HEK293 (cell line): ENCODE results near the gene LRP8.
A peak's percentile ranks its signal among the peaks of the same experiment; 100 is the strongest.

Source experiments
- BCL11B ChIP-seq: fragments of 450-650 bp; formaldehyde crosslinking; IDR thresholded peaks from 2 replicates; pipeline ENCODE4 v1.5.1; 2016; ENCODE audit warnings: low read depth, missing biosample characterization, missing genetic modification characterization
- EGR2 ChIP-seq: fragments of 450-650 bp; formaldehyde crosslinking; IDR thresholded peaks from 2 replicates; pipeline ENCODE4 v1.5.1; 2016; ENCODE audit warnings: low read depth, missing biosample characterization, missing genetic modification characterization
- GLIS2 ChIP-seq: fragments of 450-650 bp; formaldehyde crosslinking; IDR thresholded peaks from 2 replicates; pipeline ENCODE4 v1.5.1; 2016; ENCODE audit warnings: missing biosample characterization, missing genetic modification characterization
- KLF16 ChIP-seq: fragments of 450-650 bp; formaldehyde crosslinking; IDR thresholded peaks from 2 replicates; pipeline ENCODE4 v1.5.1; 2017; ENCODE audit warnings: missing biosample characterization, missing genetic modification characterization
- KLF7 ChIP-seq: fragments of 450-650 bp; formaldehyde crosslinking; IDR thresholded peaks from 2 replicates; pipeline ENCODE4 v1.5.1; 2016; ENCODE audit warnings: missing biosample characterization, missing genetic modification characterization, borderline replicate concordance
- KLF8 ChIP-seq: fragments of 450-650 bp; formaldehyde crosslinking; IDR thresholded peaks from 2 replicates; pipeline ENCODE4 v1.5.1; 2016; ENCODE audit warnings: missing biosample characterization, missing genetic modification characterization
- KLF9 ChIP-seq: fragments of 450-650 bp; formaldehyde crosslinking; IDR thresholded peaks from 2 replicates; pipeline ENCODE4 v1.5.1; 2016; ENCODE audit warnings: missing biosample characterization, missing genetic modification characterization, low read depth
- MYNN ChIP-seq: fragments of 450-650 bp; formaldehyde crosslinking; IDR thresholded peaks from 2 replicates; pipeline ENCODE4 v1.5.1; 2016; ENCODE audit warnings: missing biosample characterization, missing genetic modification characterization, borderline replicate concordance
- MZF1 ChIP-seq: fragments of 450-650 bp; formaldehyde crosslinking; IDR thresholded peaks from 2 replicates; pipeline ENCODE4 v1.5.1; 2017; ENCODE audit warnings: missing biosample characterization, missing genetic modification characterization, borderline replicate concordance
- REST ChIP-seq: fragments of 450-650 bp; formaldehyde crosslinking; IDR thresholded peaks from 2 replicates; pipeline ENCODE4 v1.5.1; 2016; ENCODE audit warnings: missing biosample characterization, missing genetic modification characterization
- SCRT1 ChIP-seq: fragments of 450-650 bp; formaldehyde crosslinking; IDR thresholded peaks from 2 replicates; pipeline ENCODE4 v1.5.1; 2016; ENCODE audit warnings: missing biosample characterization, missing genetic modification characterization, borderline replicate concordance
- TCF7L2 ChIP-seq: IDR thresholded peaks from 2 replicates; pipeline ENCODE4 v1.6.1; 2011; ENCODE audit warnings: low read depth, mild to moderate bottlenecking, inconsistent platforms, low read length, moderate library complexity, borderline replicate concordance
- ZBTB17 ChIP-seq: fragments of 450-650 bp; formaldehyde crosslinking; IDR thresholded peaks from 2 replicates; pipeline ENCODE4 v1.5.1; 2016; ENCODE audit warnings: missing biosample characterization, missing genetic modification characterization
- ZBTB7A ChIP-seq: fragments of 450-650 bp; formaldehyde crosslinking; IDR thresholded peaks from 2 replicates; pipeline ENCODE4 v1.5.1; 2016; ENCODE audit warnings: low read depth, missing biosample characterization, missing genetic modification characterization
- ZFP69B ChIP-seq: fragments of 450-650 bp; formaldehyde crosslinking; IDR thresholded peaks from 2 replicates; pipeline ENCODE4 v1.5.1; 2016; ENCODE audit warnings: missing biosample characterization, missing genetic modification characterization
- ZIC2 ChIP-seq: fragments of 450-650 bp; formaldehyde crosslinking; IDR thresholded peaks from 2 replicates; pipeline ENCODE4 v1.5.1; 2016; ENCODE audit warnings: missing biosample characterization, missing genetic modification characterization
- ZNF114 ChIP-seq: fragments of 450-650 bp; formaldehyde crosslinking; IDR thresholded peaks from 2 replicates; pipeline ENCODE4 v1.5.0; 2017; ENCODE audit warnings: missing biosample characterization, missing genetic modification characterization
- ZNF16 ChIP-seq: fragments of 450-650 bp; formaldehyde crosslinking; IDR thresholded peaks from 2 replicates; pipeline ENCODE4 v1.5.1; 2016; ENCODE audit warnings: low read depth, missing biosample characterization, missing genetic modification characterization
- ZNF169 ChIP-seq: fragments of 450-650 bp; formaldehyde crosslinking; IDR thresholded peaks from 2 replicates; pipeline ENCODE4 v1.5.1; 2016; ENCODE audit warnings: missing biosample characterization, missing genetic modification characterization
- ZNF211 ChIP-seq: fragments of 450-650 bp; formaldehyde crosslinking; IDR thresholded peaks from 2 replicates; pipeline ENCODE4 v1.5.1; 2016; ENCODE audit warnings: low read depth, missing biosample characterization, missing genetic modification characterization
- ZNF248 ChIP-seq: fragments of 450-650 bp; formaldehyde crosslinking; IDR thresholded peaks from 2 replicates; pipeline ENCODE4 v1.5.1; 2017; ENCODE audit warnings: missing biosample characterization, missing genetic modification characterization
- ZNF302 ChIP-seq: fragments of 450-650 bp; formaldehyde crosslinking; IDR thresholded peaks from 2 replicates; pipeline ENCODE4 v1.5.1; 2016; ENCODE audit warnings: missing biosample characterization, missing genetic modification characterization, low read depth
- ZNF341 ChIP-seq: fragments of 450-650 bp; formaldehyde crosslinking; IDR thresholded peaks from 2 replicates; pipeline ENCODE4; 2016; ENCODE audit warnings: low read depth, missing biosample characterization, missing genetic modification characterization
- ZNF394 ChIP-seq: fragments of 450-650 bp; formaldehyde crosslinking; IDR thresholded peaks from 2 replicates; pipeline ENCODE4 v1.5.1; 2016; ENCODE audit warnings: missing biosample characterization, missing genetic modification characterization, mild to moderate bottlenecking, moderate library complexity, borderline replicate concordance
- ZNF416 ChIP-seq: fragments of 450-650 bp; formaldehyde crosslinking; IDR thresholded peaks from 2 replicates; pipeline ENCODE4 v1.5.1; 2016; ENCODE audit warnings: missing biosample characterization, missing genetic modification characterization
- ZNF449 ChIP-seq: fragments of 450-650 bp; formaldehyde crosslinking; IDR thresholded peaks from 2 replicates; pipeline ENCODE4 v1.5.1; 2017; ENCODE audit warnings: missing biosample characterization, mild to moderate bottlenecking, missing genetic modification characterization, moderate library complexity
- ZNF473 ChIP-seq: fragments of 450-650 bp; formaldehyde crosslinking; IDR thresholded peaks from 2 replicates; pipeline ENCODE4 v1.5.1; 2017; ENCODE audit warnings: missing biosample characterization, missing genetic modification characterization
- ZNF529 ChIP-seq: fragments of 450-650 bp; formaldehyde crosslinking; IDR thresholded peaks from 2 replicates; pipeline ENCODE4 v1.5.1; 2017; ENCODE audit warnings: missing genetic modification characterization, missing biosample characterization; ENCODE audit not compliant: insufficient replicate concordance
- ZNF555 ChIP-seq: fragments of 450-650 bp; formaldehyde crosslinking; conservative IDR thresholded peaks from 2 replicates; pipeline ENCODE4 v1.5.1; 2017; ENCODE audit warnings: missing biosample characterization, mild to moderate bottlenecking, missing genetic modification characterization, inconsistent platforms
- ZNF621 ChIP-seq: fragments of 450-650 bp; formaldehyde crosslinking; IDR thresholded peaks from 2 replicates; pipeline ENCODE4 v1.5.1; 2017; ENCODE audit warnings: missing biosample characterization, missing genetic modification characterization
- ZNF624 ChIP-seq: fragments of 450-650 bp; formaldehyde crosslinking; IDR thresholded peaks from 2 replicates; pipeline ENCODE4 v1.5.1; 2017; ENCODE audit warnings: missing biosample characterization, missing genetic modification characterization
- ZNF658 ChIP-seq: fragments of 450-650 bp; formaldehyde crosslinking; IDR thresholded peaks from 2 replicates; pipeline ENCODE4; 2016; ENCODE audit warnings: missing biosample characterization, missing genetic modification characterization
- ZNF660 ChIP-seq: fragments of 450-650 bp; IDR thresholded peaks from 2 replicates; pipeline ENCODE4 v1.5.1; 2018; ENCODE audit warnings: missing biosample characterization, mild to moderate bottlenecking, missing genetic modification characterization
- ZNF677 ChIP-seq: fragments of 450-650 bp; IDR thresholded peaks from 2 replicates; pipeline ENCODE4 v1.5.0; 2018; ENCODE audit warnings: missing biosample characterization, mild to moderate bottlenecking, missing genetic modification characterization, moderate library complexity
- ZNF776 ChIP-seq: fragments of 450-650 bp; formaldehyde crosslinking; IDR thresholded peaks from 2 replicates; pipeline ENCODE4 v1.5.0; 2017; ENCODE audit warnings: missing biosample characterization, missing genetic modification characterization, borderline replicate concordance
- ZNF777 ChIP-seq: fragments of 450-650 bp; formaldehyde crosslinking; IDR thresholded peaks from 2 replicates; pipeline ENCODE4 v1.5.1; 2017; ENCODE audit warnings: missing biosample characterization, missing genetic modification characterization, borderline replicate concordance
- ZNF785 ChIP-seq: fragments of 450-650 bp; formaldehyde crosslinking; IDR thresholded peaks from 2 replicates; pipeline ENCODE4 v1.5.1; 2016; ENCODE audit warnings: missing biosample characterization, missing genetic modification characterization
- ZNF843 ChIP-seq: fragments of 450-650 bp; formaldehyde crosslinking; IDR thresholded peaks from 2 replicates; pipeline ENCODE4 v1.5.1; 2016; ENCODE audit warnings: missing biosample characterization, missing genetic modification characterization
- ZSCAN30 ChIP-seq: fragments of 450-650 bp; IDR thresholded peaks from 2 replicates; pipeline ENCODE4 v1.5.1; 2018; ENCODE audit warnings: missing biosample characterization, mild to moderate bottlenecking, missing genetic modification characterization, moderate library complexity

LRP8 gene

GRCh38 chr1:53327182-53327913, 522 bp downstream of the LRP8 start (continued):
- TF ChIP-seq EGR2 (tag by site-specific recombination) = no peak
- 0 out of 2 replicates have a peak, but pooled peaks have one; percentile 40 for TF ChIP-seq KLF16 (tag by site-specific recombination)
- no peak for TF ChIP-seq ZNF529 (tag by site-specific recombination)
- no peak for TF ChIP-seq ZNF776 (tag by site-specific recombination)
- TF ChIP-seq ZIC2 = peak; percentile 90
- no peak for TF ChIP-seq ZNF658 (tag by site-specific recombination)
- TF ChIP-seq ZSCAN30 (tag by site-specific recombination) = no peak
- no peak for TF ChIP-seq ZNF248 (tag by site-specific recombination)
- TF ChIP-seq ZNF785 (tag by site-specific recombination) = no peak
- peak; percentile 81 for TF ChIP-seq ZNF341 (tag by site-specific recombination)
- TF ChIP-seq ZNF16 = no peak
- peak; percentile 88 for TF ChIP-seq GLIS2 (tag by site-specific recombination)
- TF ChIP-seq BCL11B (tag by site-specific recombination) = 0 out of 2 replicates have a peak, but pooled peaks have one; percentile 17
- 0 out of 2 replicates have a peak, but pooled peaks have one; percentile 8 for TF ChIP-seq KLF8
- TF ChIP-seq ZBTB17 (tag by site-specific recombination) = 0 out of 2 replicates have a peak, but pooled peaks have one; percentile 40
- TF ChIP-seq ZNF777 (tag by site-specific recombination) = no peak
- no peak for TF ChIP-seq ZNF677 (tag by site-specific recombination)
- TF ChIP-seq ZFP69B (tag by site-specific recombination) = no peak
- TF ChIP-seq ZBTB7A (tag by site-specific recombination) = no peak
- no peak for TF ChIP-seq ZNF416 (tag by site-specific recombination)
- TF ChIP-seq ZNF169 = no peak
- no peak for TF ChIP-seq ZNF555
- no peak for TF ChIP-seq ZNF660 (tag by site-specific recombination)
- TF ChIP-seq TCF7L2 = no peak
- TF ChIP-seq ZNF621 (tag by site-specific recombination) = no peak
- no peak for TF ChIP-seq ZNF449 (tag by site-specific recombination)
- TF ChIP-seq REST (tag by site-specific recombination) = no peak
- no peak for TF ChIP-seq ZNF211 (tag by site-specific recombination)
- TF ChIP-seq ZNF114 (tag by site-specific recombination) = no peak
- no peak for TF ChIP-seq KLF7
- no peak for TF ChIP-seq MZF1 (tag by site-specific recombination)
- TF ChIP-seq ZNF302 (tag by site-specific recombination) = no peak
- no peak for TF ChIP-seq SCRT1 (tag by site-specific recombination)
- TF ChIP-seq ZNF843 (tag by site-specific recombination) = no peak
- no peak for TF ChIP-seq ZNF473 (tag by site-specific recombination)
- TF ChIP-seq MYNN (tag by site-specific recombination) = no peak
- peak; percentile 25; the same call in 1 of the 2 replicates for TF ChIP-seq KLF9 (tag by site-specific recombination)
- no peak for TF ChIP-seq ZNF394
- no peak for TF ChIP-seq ZNF624 (tag by site-specific recombination)
